ENCODE measurements around the gene DOLPP1.

The DOLPP1 gene

GRCh38 chr9:129063061-129063460 is 17.9 kb upstream of the DOLPP1 start:
- Histone ChIP-seq H3K9ac (ENCODE audit: low read length) (no peak overlapping the region), H3K27ac (ENCODE audit: low read depth, low read length) (no peak overlapping the region), H3K4me2 (ENCODE audit: low read depth, low read length, poor library complexity, severe bottlenecking) (no peak overlapping the region), H4K20me1 (ENCODE audit: low read depth, low read length) (no peaks in the 10 kb centered on the region), H3K79me2 (ENCODE audit: insufficient read depth, low read length) (no peaks in the 10 kb centered on the region), H3K27me3 (ENCODE audit: low read length) (no peaks in the 10 kb centered on the region), H3F3A (ENCODE audit: insufficient read depth) (no peaks in the 10 kb centered on the region), H3K36me3 (ENCODE audit: low read length) (no peaks in the 10 kb centered on the region), H3K4me3 (ENCODE audit: insufficient read depth, low read length, poor library complexity, severe bottlenecking) (no peak overlapping the region), H3K9me2 (replicated peaks; ENCODE audit: insufficient read depth, low read length) (no peaks in the 10 kb centered on the region), H3K9me3 (ENCODE audit: insufficient read depth, low read length) (no peaks in the 10 kb centered on the region), H2AFZ (ENCODE audit: low read depth, low read length, severe bottlenecking) (no peak overlapping the region)
- TF ChIP-seq CTCF (IDR thresholded peaks at IDR 0.05; ENCODE audit: insufficient read depth, low read length, poor library complexity, severe bottlenecking) = no peak
- no peak for TF ChIP-seq EZH2phosphoT487 (conservative IDR thresholded peaks at IDR 0.05; ENCODE audit: low read length)

- H3K9me2 ChIP-seq (replicated peaks; ENCODE audit: insufficient read depth, low read length) = no peaks in the 10 kb centered on the region
- H4K20me1 ChIP-seq (ENCODE audit: low read depth, low read length) = no peaks in the 10 kb centered on the region
- no peaks in the 10 kb centered on the region for H3F3A ChIP-seq (ENCODE audit: insufficient read depth)
- H3K9ac ChIP-seq (ENCODE audit: low read length) = no peak overlapping the region
- no peaks in the 10 kb centered on the region for H3K79me2 ChIP-seq (ENCODE audit: insufficient read depth, low read length)
- H2AFZ ChIP-seq (ENCODE audit: low read depth, low read length, severe bottlenecking) = no peak overlapping the region
- H3K9me3 ChIP-seq (ENCODE audit: insufficient read depth, low read length) = no peaks in the 10 kb centered on the region
- no peaks in the 10 kb centered on the region for H3K27me3 ChIP-seq (ENCODE audit: low read length)
- no peak overlapping the region for H3K4me3 ChIP-seq (ENCODE audit: insufficient read depth, low read length, poor library complexity, severe bottlenecking)
- H3K36me3 ChIP-seq (ENCODE audit: low read length) = no peaks in the 10 kb centered on the region
- TF ChIP-seq EZH2phosphoT487 (conservative IDR thresholded peaks at IDR 0.05; ENCODE audit: low read length) = no peak
- no peak for TF ChIP-seq CTCF (IDR thresholded peaks at IDR 0.05; ENCODE audit: insufficient read depth, low read length, poor library complexity, severe bottlenecking)
- H3K4me2 ChIP-seq (ENCODE audit: low read depth, low read length, poor library complexity, severe bottlenecking) = no peak overlapping the region
- no peak overlapping the region for H3K27ac ChIP-seq (ENCODE audit: low read depth, low read length)
These were observed 16.4 kb upstream of the DOLPP1 start for GRCh38 chr9:129064499-129064908.

DNA sequence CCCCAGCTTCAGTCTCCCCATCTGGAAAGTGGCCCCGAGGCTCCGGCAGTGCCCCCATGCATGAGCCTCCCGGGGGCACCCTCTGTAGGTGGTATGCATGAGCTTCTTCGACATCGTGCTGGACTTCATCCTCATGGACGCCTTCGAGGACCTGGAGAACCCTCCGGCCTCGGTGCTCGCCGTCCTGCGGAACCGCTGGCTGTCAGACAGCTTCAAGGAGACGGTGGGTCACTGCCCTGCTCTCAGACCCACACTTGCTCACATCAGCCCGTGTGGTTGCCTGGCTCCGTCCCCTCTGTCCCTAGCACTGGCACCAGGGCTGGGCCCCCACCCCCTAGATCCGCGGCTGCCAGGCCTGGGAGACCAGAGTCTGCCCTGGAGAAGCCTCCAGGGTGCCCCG is 12.8 kb upstream of the DOLPP1 start:
- H3K27me3 ChIP-seq (ENCODE audit: low read length) = no peaks in the 10 kb centered on the region
- H3K79me2 ChIP-seq (ENCODE audit: insufficient read depth, low read length) = no peaks in the 10 kb centered on the region
- H3K4me2 ChIP-seq (ENCODE audit: low read depth, low read length, poor library complexity, severe bottlenecking) = no peak overlapping the region
- H3K9me3 ChIP-seq (ENCODE audit: insufficient read depth, low read length) = no peaks in the 10 kb centered on the region
- no peaks in the 10 kb centered on the region for H3K36me3 ChIP-seq (ENCODE audit: low read length)
- H2AFZ ChIP-seq (ENCODE audit: low read depth, low read length, severe bottlenecking) = no peak overlapping the region
- no peaks in the 10 kb centered on the region for H3K9me2 ChIP-seq (replicated peaks; ENCODE audit: insufficient read depth, low read length)
- no peak for TF ChIP-seq EZH2phosphoT487 (conservative IDR thresholded peaks at IDR 0.05; ENCODE audit: low read length)
- TF ChIP-seq CTCF (IDR thresholded peaks at IDR 0.05; ENCODE audit: insufficient read depth, low read length, poor library complexity, severe bottlenecking) = no peak
- no peaks in the 10 kb centered on the region for H4K20me1 ChIP-seq (ENCODE audit: low read depth, low read length)
- H3K27ac ChIP-seq (ENCODE audit: low read depth, low read length) = no peak overlapping the region
- H3F3A ChIP-seq (ENCODE audit: insufficient read depth) = no peaks in the 10 kb centered on the region
- no peak overlapping the region for H3K4me3 ChIP-seq (ENCODE audit: insufficient read depth, low read length, poor library complexity, severe bottlenecking)
- no peak overlapping the region for H3K9ac ChIP-seq (ENCODE audit: low read length)

All from SU-DHL-6 (cell line).